GM20431 (cell line): ENCODE data around the gene LPIN3.
"Not testable (repeated sequence)": the region's sequence is repeated elsewhere in the genome, so short reads cannot be mapped to it uniquely, and the experiment has no call there.

Experiments
- in situ Hi-C: fragments of 300-500 bp; cut with MseI, MboI; formaldehyde crosslinking; loops from one replicate; pipeline ENCODE4 v1.15.0; 2020; ENCODE audit warnings: low sequenced_read_pairs; ENCODE audit not compliant: unreplicated experiment

The LPIN3 gene, protein sequence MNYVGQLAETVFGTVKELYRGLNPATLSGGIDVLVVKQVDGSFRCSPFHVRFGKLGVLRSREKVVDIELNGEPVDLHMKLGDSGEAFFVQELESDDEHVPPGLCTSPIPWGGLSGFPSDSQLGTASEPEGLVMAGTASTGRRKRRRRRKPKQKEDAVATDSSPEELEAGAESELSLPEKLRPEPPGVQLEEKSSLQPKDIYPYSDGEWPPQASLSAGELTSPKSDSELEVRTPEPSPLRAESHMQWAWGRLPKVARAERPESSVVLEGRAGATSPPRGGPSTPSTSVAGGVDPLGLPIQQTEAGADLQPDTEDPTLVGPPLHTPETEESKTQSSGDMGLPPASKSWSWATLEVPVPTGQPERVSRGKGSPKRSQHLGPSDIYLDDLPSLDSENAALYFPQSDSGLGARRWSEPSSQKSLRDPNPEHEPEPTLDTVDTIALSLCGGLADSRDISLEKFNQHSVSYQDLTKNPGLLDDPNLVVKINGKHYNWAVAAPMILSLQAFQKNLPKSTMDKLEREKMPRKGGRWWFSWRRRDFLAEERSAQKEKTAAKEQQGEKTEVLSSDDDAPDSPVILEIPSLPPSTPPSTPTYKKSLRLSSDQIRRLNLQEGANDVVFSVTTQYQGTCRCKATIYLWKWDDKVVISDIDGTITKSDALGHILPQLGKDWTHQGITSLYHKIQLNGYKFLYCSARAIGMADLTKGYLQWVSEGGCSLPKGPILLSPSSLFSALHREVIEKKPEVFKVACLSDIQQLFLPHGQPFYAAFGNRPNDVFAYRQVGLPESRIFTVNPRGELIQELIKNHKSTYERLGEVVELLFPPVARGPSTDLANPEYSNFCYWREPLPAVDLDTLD

DNA sequence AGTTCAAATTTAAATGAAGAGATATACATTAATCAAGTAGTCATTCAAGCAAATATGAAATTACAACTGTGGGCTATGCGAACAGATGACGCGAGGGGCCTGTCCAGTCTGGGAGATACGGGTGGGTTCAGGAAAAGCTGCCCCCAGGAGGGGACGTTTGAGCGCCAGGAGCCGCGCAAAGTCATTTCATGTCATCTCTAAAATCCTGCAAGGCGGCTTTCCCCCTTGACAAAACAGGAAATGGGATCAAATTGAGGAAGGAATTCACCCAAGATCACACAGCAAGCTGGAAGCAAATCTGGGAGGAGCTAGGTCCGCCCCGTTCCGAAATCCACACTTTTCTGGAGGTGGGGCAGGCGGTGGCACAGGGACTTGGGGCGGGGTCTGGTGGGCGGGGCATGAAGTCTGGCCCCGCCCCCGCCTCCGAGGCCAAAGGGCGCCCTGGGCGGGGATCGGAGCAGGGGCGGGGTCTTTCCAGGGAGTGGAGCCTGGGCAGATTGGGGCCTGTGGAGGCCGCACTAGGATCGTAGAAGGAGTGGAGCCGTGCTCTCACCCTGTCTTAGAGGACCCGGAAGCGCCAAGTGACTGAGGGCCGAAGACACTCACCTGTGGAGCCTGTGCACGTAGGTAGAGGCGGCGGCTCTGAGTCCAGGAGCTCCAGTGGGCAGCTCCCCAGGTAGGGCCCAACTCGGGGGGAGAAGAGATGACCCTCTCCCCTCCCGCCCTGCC, at the start of gene LPIN3:
Gene LPIN3, plus strand, starts transcription at position 495 of the 729 bp plus-strand sequence. CDS start 4,983 bp downstream, outside the sequence.
- in situ Hi-C loops = loop anchor here (10.0 to 25.0 kb wide), 2 partner anchors 156 to 378 kb away; no protein-coding TSS in a partner anchor

DNA sequence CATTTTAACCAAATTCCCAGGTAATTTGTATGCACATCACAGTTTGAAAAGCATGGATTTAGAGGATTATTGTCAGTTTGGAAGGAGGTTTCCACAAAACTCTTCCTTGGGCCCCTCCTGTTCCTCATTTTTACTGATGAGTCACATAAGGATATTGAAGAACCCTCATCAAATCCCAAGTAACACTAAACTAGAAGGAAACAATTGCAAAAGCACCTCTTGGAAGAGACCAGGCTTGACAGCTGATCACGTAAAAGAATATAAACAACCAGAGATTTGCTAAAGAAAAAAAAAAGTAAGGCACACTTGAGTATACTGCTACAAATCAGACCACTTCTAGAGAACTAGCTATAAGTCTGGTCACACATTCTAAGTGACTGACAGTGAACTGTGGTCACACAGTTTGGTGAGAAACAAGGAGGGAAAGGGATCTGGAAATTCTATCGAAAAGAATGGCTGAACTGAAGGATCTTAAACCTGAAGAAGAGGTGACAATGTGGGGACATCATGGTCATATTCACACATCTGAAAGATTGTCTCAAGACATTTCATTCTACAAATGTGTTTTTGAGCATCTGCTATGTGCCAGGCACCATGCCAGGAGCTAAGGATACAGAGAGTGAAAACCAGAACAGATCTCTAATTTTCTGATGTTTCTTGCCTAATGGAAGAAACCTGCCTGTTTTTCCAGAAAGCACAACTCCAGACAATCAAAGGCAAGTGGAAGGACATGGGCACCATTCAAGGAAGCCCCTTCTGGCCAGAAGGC, 47.2 kb upstream of the LPIN3 start:
- in situ Hi-C loops = no loop called here

DNA sequence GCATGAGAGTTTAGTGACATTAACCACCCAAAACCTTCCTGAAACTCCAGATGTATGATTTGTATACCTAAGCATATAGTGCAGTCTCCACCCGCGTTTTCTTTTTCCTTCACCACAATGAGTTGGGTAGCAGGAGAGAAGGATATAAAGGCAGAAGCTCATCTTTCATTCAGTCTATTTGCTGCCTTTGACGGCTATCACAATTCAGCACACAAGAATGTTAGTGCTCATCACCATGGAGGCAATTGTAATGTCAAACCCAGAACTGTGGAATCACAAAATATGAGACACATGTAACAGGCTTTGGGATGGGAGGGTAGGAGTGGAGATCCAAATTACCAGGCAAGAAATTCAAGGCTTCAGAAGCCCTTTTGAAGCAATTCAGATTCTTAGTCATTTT, 40.7 kb upstream of the LPIN3 start:
- in situ Hi-C loops = no loop called here

DNA sequence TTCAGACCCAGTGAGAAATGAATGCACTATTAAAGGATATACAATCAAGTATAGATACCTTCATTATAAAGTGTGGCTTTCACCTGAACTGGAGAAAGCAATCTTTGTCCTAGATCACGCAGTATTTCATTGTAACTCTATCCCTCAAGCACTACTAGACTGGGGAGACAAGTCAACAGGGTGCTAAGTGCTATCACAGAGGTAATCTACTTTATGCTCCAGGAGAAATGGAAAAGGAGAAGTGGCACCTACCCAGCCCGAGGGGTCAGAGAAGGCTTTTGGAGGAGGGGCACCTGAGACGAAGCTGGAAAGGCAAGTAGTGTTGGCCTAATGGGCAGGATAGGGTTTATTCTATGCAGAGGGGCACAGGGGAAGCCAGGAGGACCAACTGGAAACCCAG, 40.2 kb upstream of the LPIN3 start:
- in situ Hi-C loops = no loop called here

DNA sequence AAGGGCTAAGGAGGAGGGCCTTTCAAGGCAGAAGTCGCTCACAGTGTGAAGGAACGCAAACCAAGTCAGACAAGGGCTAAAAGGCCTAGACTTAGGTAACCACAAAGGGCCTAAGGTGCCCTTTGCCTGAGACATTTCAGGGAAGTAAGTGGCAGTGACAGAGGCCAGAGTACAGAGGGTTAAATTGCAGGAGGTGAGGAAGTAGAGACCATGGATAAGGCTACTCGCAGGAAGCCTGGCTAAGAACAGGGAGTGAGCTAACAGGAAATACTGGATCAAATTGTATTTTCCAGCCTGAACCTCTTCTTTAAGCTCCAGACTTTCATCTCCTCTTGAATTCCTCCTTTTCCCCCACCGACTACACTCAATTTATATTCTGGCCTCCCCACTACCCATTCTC, 39.7 kb upstream of the LPIN3 start:
- in situ Hi-C loops = no loop called here

DNA sequence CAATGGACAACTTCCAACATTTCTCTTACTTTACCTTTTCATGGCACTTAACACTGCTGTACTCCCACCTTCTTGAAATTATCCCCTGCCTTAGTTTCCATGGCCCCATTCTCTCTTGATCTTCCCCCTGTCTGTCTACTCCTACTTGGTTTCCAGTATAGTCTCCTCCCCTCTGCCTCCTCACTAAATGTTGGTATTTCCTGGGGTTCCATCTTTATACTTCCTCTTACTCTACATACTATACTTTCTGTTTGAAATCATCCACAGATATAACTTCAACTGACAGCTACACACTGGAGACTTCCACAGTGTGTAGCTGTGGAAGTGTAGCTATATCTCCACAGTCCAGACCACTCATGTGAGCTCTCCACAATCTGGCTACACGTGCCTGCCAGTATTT, 36.6 kb upstream of the LPIN3 start:
- in situ Hi-C loops = no loop called here

DNA sequence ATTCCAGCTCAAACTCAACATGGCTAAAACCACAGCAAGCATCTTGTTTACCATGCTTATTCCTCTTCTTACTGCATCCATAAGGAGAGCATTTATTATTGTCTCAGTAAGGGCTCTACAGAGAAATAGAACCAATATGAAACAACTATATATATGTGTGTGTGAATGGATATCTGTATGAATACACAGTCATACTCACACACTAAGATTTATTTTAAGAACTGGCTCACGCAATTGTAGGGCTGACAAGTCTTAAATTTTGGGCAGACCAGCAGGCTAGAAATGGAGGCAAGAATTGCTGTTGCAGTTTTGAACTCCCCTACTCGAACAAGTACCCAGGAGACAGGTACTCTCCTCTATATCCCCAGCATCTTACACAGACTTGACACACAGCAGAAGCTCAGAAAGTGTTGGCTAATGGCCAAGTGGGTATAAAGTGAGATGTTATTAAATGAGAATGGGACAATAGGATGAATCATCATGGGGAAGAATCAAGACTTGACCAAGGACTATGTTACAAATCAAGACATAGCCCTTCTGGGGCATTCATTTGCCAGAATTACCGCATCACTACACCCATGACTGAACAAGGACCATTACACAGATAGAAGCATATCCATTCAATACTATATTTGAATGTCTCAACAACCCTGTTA, 36.1 kb upstream of the LPIN3 start:
- in situ Hi-C loops = no loop called here

DNA sequence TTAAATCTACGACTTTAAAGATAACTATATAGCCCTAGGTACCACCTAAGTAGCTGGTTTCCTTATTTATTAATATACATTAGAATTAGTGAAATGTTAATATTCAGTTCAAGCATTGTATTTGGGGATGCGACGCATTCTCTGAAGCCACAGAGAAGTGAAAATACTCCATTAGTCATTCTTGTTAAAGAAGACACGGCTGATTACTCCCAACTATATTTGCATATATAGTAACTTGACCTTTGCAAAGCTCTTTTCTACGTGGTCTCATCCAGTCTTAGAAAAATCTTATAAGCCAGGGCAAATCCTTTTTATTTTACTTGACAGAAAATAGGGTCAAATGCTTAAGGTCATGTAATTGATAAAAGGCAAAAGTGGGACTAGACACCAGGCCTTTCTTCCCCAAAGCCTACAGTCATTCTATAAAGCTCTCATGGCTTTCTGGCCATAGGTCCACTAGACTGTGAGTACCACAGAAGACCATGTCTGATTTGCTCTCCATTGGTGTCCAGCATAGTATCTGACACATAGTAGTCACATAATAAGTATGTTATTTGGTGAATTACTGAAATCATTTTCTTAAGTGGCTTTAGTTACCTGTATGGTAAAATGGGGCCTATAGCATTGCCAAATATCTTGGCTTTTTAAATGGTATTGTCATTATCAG, 34.4 kb upstream of the LPIN3 start:
- in situ Hi-C loops = no loop called here

DNA sequence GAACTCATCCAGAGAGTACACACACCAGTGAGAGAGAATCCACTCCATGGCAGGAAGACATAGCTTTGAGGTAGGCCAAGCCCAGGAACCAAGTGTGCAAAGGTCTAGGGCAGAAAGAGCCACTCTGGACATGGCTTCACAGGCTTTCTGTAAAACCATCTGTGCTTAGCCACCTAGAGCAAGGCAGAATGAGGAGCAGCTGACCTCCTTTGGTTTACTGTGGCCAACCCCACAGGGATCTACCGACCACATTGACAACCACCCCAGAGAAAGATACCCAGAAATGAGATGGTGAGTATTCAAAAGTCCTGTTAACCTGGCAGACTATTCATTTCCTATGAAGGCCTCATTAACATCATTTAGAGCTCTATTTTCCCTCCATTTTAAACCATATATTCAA, 33.6 kb upstream of the LPIN3 start:
- in situ Hi-C loops = no loop called here

DNA sequence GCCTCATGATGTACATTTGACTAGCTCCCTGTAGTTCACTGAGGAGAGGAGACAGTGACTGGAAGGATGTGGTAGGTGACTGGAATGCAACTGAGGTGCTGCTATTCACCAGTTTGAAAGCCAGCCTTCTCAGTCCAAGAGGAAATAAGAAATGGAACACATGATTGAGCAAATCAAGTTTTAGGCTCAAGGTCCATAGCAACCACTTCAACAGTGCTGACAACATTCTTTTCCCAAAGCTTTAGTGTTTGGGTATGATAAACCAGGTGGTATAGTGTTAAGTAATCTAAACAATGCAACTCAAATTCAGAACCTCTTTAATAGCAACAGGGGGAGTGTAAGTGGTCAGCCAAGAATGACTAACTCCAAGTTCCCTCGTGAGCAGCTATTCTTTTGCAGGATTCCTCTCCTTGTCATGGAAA, 32.3 kb upstream of the LPIN3 start:
- in situ Hi-C loops = no loop called here

DNA sequence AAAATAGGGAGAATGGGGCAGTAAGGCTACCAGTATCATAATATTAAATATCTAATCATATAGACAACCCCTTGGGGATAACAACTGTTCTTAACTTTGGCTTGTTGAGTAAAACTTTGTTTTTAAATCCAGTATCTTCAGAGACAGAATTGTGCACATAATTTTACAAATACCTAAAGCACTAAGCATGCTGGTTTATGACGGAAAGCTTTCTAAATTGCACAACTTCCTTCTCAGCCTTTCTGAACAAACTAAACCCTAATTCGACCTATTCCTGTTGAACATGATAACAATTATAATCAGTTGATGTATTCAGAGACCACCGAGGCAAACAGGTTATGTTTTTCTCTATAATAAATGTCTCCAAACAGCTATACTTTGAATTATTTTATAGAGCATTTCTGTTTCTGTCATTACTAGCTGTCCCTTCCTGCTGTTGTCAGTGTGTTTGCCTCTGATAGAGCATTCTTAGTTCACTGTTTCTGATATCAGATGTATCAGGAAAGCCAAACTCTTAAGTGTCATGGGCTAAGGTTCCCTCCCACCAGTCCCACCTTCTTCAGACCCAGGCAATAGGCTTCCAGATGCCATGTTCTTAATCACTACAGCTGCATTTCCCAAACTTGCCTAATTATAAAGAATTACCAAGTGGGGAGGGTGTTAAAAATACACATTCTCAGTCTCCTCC, 31.8 kb upstream of the LPIN3 start:
- in situ Hi-C loops = no loop called here

DNA sequence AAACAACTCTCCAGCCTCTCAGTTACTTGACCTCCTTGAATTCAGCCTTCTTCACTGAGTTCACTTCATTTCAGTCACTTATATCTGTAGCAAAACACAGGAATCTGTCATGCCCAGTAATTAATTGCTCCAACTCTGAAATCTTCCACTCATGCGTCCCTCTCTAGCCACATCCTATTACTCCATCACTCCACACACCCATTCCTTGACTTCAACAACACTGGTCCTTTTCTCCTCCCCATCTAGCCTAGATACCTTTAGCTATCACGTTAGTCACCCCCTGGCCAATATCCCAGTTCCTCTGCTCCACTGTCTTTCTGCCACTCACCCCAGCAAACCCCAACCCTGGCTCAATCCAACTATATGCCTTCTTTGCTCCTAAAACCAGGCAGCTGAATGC, 30.8 kb upstream of the LPIN3 start:
- in situ Hi-C loops = no loop called here

DNA sequence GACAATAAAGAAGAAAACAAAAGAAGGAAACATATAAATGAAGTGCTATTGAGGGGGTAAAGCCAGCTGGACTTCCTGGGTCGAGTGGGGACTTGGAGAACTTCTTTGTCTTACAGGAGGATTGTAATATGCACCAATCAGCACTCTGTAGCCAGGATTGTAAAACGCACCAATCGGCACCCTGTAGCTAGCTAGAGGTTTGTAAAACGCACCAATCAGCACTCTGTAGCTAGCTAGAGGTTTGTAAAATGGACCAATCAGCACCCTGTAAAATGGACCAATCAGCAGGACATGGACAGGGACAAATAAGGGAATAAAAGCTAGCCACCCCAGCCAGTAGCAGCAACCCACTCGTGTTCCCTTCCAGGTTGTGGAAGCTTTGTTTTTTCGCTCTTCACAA, 28.6 kb upstream of the LPIN3 start:
- in situ Hi-C loops = not testable (repeated sequence)

DNA sequence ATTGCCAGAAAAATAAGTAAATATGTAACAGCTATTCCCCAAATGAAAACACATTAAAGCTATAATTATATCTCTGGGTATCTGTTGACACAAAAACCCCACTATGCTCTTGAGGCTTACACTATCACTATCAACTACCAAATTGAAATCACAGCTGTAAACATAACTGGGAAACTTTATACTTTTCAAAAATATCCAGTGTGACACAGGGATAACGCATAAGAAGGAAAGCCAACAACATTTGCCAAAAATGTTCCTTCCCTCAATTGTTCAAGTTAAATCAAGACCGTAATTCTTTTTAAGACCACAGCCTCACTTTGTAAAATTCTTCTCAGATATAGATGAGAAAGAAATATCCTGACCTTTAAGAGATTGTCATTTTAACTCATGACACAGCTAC, 26.2 kb upstream of the LPIN3 start:
- in situ Hi-C loops = no loop called here

DNA sequence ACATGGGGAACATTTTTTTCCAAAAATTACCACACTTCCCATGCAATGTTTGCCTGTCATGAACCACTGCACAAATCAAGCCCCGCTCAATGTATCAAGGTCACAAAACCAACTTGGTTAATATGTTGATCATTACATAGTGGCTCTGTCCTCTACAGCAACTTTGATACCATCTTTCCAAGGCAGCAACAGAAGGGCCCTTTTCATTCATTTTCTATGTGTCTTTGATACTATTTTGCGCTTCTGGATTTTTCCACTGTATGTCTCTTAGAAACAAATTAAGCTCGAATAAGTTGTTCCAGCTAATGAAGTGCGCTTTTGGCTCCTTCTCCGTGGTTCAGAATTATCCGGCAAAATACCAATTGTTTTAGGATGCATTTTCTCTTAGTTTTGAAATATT, 24.6 kb upstream of the LPIN3 start:
- in situ Hi-C loops = no loop called here

DNA sequence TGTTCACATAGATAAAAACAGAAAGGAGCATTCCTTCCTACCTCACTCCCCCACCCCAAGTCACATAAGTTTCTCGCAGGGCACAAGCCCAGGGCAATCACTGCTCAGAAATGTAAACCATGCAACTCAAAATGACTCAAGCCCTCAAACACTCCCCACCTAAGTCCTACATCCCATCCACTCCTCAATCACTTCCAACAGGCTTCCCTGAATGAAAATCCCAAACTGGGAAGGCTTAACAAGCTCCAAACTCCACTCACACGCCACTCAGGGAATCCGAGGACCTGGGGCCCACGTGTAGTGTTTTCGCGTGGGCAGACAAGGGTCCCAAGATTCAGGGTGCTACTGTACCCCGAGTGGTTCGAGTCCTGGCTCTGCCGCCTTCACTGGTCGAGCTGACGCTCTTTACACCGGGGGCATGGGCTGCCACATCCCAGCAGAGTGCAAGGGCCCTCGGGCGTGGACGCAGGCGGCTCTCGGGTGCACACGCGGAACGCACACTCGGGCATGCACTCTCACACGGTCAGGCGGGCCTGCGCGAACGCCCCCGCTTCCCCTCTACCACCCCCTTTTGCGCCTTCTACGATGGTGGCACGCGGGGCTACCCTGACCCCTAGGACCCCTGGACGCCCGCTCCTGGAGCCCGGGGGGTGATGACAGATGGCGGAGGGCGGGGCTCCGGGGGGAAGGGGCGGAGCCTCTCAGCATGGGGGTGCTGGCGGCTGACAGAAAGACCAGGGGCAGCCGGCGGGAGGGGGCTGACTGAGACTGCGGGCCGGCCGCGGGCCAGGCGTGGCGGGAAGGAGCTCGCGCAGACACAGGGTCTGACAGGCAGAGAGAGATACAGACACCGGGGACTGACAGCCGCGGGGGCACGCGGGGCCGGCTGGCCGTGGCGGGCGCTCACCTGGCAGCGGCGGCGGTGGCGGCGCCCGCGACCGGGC, 23.7 kb upstream of the LPIN3 start:
- in situ Hi-C loops = no loop called here

DNA sequence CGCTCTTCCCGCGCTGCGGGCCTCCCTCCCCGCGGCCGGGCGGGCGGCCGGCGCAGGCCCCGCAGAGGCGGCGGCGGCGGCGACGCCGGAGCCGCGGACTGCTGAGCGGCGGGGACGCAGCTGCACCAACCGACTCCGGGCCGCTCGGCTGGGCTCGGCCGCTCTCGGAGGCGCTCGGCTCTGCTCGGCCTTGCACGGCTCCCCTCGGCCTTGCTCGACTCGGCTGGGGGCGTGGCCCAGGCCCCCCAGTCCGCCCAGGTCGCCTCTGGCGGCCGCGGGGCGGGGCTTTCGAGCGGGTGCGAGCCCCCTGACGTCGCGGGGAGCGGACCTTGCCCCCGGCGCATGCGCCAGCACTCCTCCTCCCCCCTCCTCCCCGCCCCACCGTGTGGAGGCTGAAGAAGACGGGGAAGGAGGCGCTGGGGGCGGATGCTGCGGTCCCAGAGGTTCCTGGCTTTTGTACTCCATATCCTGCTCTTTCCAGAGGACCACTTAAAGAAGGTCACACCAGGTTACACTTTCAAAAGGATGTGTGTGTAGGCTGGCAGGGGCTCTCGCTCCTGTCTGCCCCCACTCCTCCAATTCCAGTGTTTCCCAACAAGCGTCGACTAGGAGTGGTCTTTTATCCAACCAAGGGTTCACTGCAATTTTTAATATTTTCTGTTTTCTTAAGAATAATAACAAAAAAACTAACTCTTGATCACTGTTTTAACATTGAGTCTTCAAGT, 22.9 kb upstream of the LPIN3 start, which contains the start of gene ZHX3:
Gene ZHX3, minus strand, starts transcription at position 186 of the 725 bp plus-strand sequence. CDS start 112,815 bp downstream, outside the sequence.
- in situ Hi-C loops = no loop called here
